Neural cell (in vitro differentiated cells): Measurements from ENCODE around the gene LRRC26. TPM values are rescaled to one million over a fixed set of nuclear protein-coding genes. Genes with fewer than 3 reads are reported as not detected.

Experiments
- H2AFZ ChIP-seq: fragments of 200-600, 300-800 bp; sonication (generic), shearing (Covaris generic); 2 replicates; pipeline ENCODE4 v1.6.0; 2014; ENCODE audit warnings: low read depth, mild to moderate bottlenecking, antibody characterized with exemption, low read length, moderate library complexity
- H3F3A ChIP-seq: fragments of 200-600 bp; shearing (Covaris generic); 2 replicates; pipeline ENCODE4 v1.6.1; 2016; ENCODE audit warnings: mild to moderate bottlenecking, moderate library complexity, mixed read lengths, antibody characterized with exemption, low read length; ENCODE audit not compliant: insufficient read depth, poor library complexity, severe bottlenecking
- H3K27ac ChIP-seq: fragments of 200-600, 300-800 bp; sonication (generic), shearing (Covaris generic); 2 replicates; pipeline ENCODE4 v1.5.1; 2014; ENCODE audit warnings: mild to moderate bottlenecking, low read length, moderate library complexity
- H3K27me3 ChIP-seq: fragments of 300-800, 200-600 bp; sonication (generic), shearing (Covaris generic); 2 replicates; pipeline ENCODE4 v1.6.0; 2014; ENCODE audit warnings: mild to moderate bottlenecking, low read depth, low read length, moderate library complexity; ENCODE audit not compliant: insufficient read depth
- H3K36me3 ChIP-seq: fragments of 300-800, 200-600 bp; sonication (generic), shearing (Covaris generic); 2 replicates; pipeline ENCODE4 v1.5.1; 2014; ENCODE audit warnings: mild to moderate bottlenecking, antibody characterized with exemption, low read length, moderate library complexity; ENCODE audit not compliant: insufficient read depth
- H3K4me2 ChIP-seq: fragments of 300-800, 200-600 bp; sonication (generic), shearing (Covaris generic); 2 replicates; pipeline ENCODE4 v1.6.0; 2014; ENCODE audit warnings: mild to moderate bottlenecking, low read length
- H3K4me3 ChIP-seq: fragments of 300-800, 200-600 bp; sonication (generic), shearing (Covaris generic); 2 replicates; pipeline ENCODE4 v1.5.1; 2014; ENCODE audit warnings: mild to moderate bottlenecking, low read length, moderate library complexity
- H3K79me2 ChIP-seq: fragments of 200-600 bp; shearing (Covaris generic); replicated peaks from 2 replicates; pipeline ENCODE4 v1.6.0; 2014; ENCODE audit warnings: mild to moderate bottlenecking, low read length, moderate library complexity; ENCODE audit not compliant: insufficient read depth
- H3K9ac ChIP-seq: fragments of 300-800, 200-600 bp; sonication (generic), shearing (Covaris generic); 2 replicates; pipeline ENCODE4 v1.6.1; 2016; ENCODE audit warnings: mild to moderate bottlenecking, low read length, mixed read lengths
- H3K9me2 ChIP-seq: fragments of 200-600 bp; shearing (Covaris generic); 2 replicates; pipeline ENCODE4 v1.6.1; 2016; ENCODE audit warnings: mild to moderate bottlenecking, low read length, mixed read lengths; ENCODE audit not compliant: insufficient read depth
- H3K9me3 ChIP-seq: fragments of 200-600, 300-800 bp; sonication (generic), shearing (Covaris generic); 2 replicates; pipeline ENCODE4 v1.6.1; 2016; ENCODE audit warnings: mild to moderate bottlenecking, mixed run types, low read length, moderate library complexity, mixed read lengths
- H4K20me1 ChIP-seq: fragments of 200-600 bp; shearing (Covaris generic); 2 replicates; pipeline ENCODE4 v1.6.1; 2016; ENCODE audit warnings: mild to moderate bottlenecking, mixed run types; ENCODE audit not compliant: insufficient read depth
- CTCF ChIP-seq: fragments of 450-650 bp; IDR thresholded peaks from 2 replicates; pipeline ENCODE4 v1.5.1; 2014; ENCODE audit warnings: antibody characterized with exemption, mild to moderate bottlenecking, moderate library complexity; ENCODE audit not compliant: poor library complexity, severe bottlenecking
- EP300 ChIP-seq: fragments of 450-650 bp; conservative IDR thresholded peaks from 2 replicates; pipeline ENCODE4 v1.6.1; 2014; ENCODE audit warnings: antibody characterized with exemption, mild to moderate bottlenecking, moderate library complexity; ENCODE audit not compliant: poor library complexity, severe bottlenecking
- MXI1 ChIP-seq: fragments of 450-650 bp; conservative IDR thresholded peaks from 2 replicates; pipeline ENCODE4 v1.6.1; 2014; ENCODE audit warnings: antibody characterized with exemption, mild to moderate bottlenecking; ENCODE audit not compliant: poor library complexity, severe bottlenecking
- POLR2AphosphoS5 ChIP-seq: IDR thresholded peaks from 2 replicates; pipeline ENCODE4 v1.6.1; 2012
- SMC3 ChIP-seq: fragments of 450-650 bp; conservative IDR thresholded peaks from 2 replicates; pipeline ENCODE4 v1.6.1; 2014; ENCODE audit warnings: antibody characterized with exemption, mild to moderate bottlenecking, moderate library complexity; ENCODE audit not compliant: poor library complexity
- TAF1 ChIP-seq: IDR thresholded peaks from 2 replicates; pipeline ENCODE4 v1.6.1; 2012; ENCODE audit warnings: low read depth
- polyA plus RNA-seq: library from polyadenylated mRNA; depleted of rRNA; stranded (reverse); fragments of >200 nt; gene quantifications from 2 replicates; pipeline ENCODE4 v1.2.3, GENCODE V29; 2014
- TF ChIP-seq, protein P1 (sequence below): IDR thresholded peaks from 2 replicates; pipeline ENCODE4 v1.6.1; 2012; ENCODE audit warnings: borderline replicate concordance

LRRC26 gene
- polyA plus RNA-seq, 1 donor from 2014 or later = 2.2 TPM

- H3K9me3 ChIP-seq = no peaks in the 10 kb centered on the region
- no peaks in the 10 kb centered on the region for H3F3A ChIP-seq
- peak within 1 kb of the TSS; percentile 35 for H3K27ac ChIP-seq
- no peak within 1 kb of the TSS for H3K4me2 ChIP-seq
- H2AFZ ChIP-seq = peak within 1 kb of the TSS; percentile 21
- H3K4me3 ChIP-seq = peak within 1 kb of the TSS; percentile 58
- H3K79me2 ChIP-seq = no peaks in the 10 kb centered on the region
- H3K9me2 ChIP-seq = no peaks in the 10 kb centered on the region
- H3K27me3 ChIP-seq = peaks cover 86% of the 10 kb centered on the region
- peak within 1 kb of the TSS; percentile 58 for H3K9ac ChIP-seq
- TF ChIP-seq TAF1 (no peak), POLR2AphosphoS5 (peak; percentile 8)
- H3K36me3 ChIP-seq = no peaks in the 10 kb centered on the region
- no peaks in the 10 kb centered on the region for H4K20me1 ChIP-seq
These were observed 31.0 kb downstream of the LRRC26 start, which contains the start of gene GRIN1 for GRCh38 chr9:137138722-137139467. GRIN1 (plus strand) TSS chr9:137139154; CDS start chr9:137139487, 333 bp downstream.

DNA sequence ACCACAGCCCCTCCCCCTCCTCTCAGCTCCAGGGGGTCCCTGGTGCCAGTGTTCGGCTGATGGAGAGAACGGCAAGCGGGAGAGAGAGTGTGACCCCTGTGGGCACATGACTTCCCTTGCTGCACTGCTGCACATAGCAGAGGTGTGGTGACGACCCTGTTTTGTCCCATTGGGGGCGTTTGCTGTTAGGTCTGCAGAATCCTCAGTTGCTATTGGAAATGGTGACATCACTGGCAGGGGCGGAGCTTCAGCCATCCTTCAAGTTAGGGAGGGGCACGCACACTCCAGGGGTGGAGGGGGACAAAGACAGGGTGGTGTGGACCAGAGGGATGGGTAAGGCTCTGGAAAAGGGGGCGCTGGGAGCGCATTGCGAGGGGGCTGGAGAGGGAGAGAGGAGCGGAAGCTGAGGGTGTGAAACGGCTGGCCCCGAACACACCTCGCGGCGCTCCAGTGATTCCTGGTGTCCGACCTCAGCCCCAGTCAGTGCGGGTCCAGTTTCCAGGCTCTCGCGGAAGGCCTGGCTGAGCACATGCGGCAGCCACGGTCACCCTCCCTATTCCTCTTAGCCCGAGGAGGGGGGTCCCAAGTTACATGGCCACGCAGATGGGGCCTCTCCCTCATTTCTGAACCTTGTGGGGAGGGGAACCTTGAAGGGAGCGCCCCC lies 31.7 kb downstream of the LRRC26 start:
- Histone ChIP-seq H3K9me2 (no peaks in the 10 kb centered on the region), H2AFZ (peak overlapping the region; percentile 21), H3K27me3 (peaks cover 79% of the 10 kb centered on the region), H3K4me2 (no peak overlapping the region), H3K79me2 (no peaks in the 10 kb centered on the region), H4K20me1 (no peaks in the 10 kb centered on the region), H3K36me3 (no peaks in the 10 kb centered on the region), H3K9me3 (no peaks in the 10 kb centered on the region), H3K9ac (peak overlapping the region; percentile 58), H3F3A (no peaks in the 10 kb centered on the region), H3K27ac (peak overlapping the region; percentile 35), H3K4me3 (peak overlapping the region; percentile 58)
- no peak for TF ChIP-seq MXI1
- peak; percentile 56 for TF ChIP-seq CTCF
- peak; percentile 62 for TF ChIP-seq EP300
- no peak for TF ChIP-seq SMC3
- TF ChIP-seq, protein P1, sequence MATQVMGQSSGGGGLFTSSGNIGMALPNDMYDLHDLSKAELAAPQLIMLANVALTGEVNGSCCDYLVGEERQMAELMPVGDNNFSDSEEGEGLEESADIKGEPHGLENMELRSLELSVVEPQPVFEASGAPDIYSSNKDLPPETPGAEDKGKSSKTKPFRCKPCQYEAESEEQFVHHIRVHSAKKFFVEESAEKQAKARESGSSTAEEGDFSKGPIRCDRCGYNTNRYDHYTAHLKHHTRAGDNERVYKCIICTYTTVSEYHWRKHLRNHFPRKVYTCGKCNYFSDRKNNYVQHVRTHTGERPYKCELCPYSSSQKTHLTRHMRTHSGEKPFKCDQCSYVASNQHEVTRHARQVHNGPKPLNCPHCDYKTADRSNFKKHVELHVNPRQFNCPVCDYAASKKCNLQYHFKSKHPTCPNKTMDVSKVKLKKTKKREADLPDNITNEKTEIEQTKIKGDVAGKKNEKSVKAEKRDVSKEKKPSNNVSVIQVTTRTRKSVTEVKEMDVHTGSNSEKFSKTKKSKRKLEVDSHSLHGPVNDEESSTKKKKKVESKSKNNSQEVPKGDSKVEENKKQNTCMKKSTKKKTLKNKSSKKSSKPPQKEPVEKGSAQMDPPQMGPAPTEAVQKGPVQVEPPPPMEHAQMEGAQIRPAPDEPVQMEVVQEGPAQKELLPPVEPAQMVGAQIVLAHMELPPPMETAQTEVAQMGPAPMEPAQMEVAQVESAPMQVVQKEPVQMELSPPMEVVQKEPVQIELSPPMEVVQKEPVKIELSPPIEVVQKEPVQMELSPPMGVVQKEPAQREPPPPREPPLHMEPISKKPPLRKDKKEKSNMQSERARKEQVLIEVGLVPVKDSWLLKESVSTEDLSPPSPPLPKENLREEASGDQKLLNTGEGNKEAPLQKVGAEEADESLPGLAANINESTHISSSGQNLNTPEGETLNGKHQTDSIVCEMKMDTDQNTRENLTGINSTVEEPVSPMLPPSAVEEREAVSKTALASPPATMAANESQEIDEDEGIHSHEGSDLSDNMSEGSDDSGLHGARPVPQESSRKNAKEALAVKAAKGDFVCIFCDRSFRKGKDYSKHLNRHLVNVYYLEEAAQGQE = peak; percentile 38
- TF ChIP-seq TAF1 = peak; percentile 38
- peak; percentile 60 for TF ChIP-seq POLR2AphosphoS5
